ENCODE measurements around the gene ABHD5. TPM values are rescaled to one million over a fixed set of nuclear protein-coding genes. Genes with fewer than 3 reads are reported as not detected.

The ABHD5 gene
- total RNA-seq, 4 donors from 2014 or later, result 18.6 to 43.7 (median 33.7) TPM

- Histone ChIP-seq H3K9me3 (no peaks in the 10 kb centered on the region), H3K4me3 (no peak overlapping the region), H3K27me3 (no peaks in the 10 kb centered on the region), H3K4me1 (peaks cover 16 to 17% of the 10 kb centered on the region in 2 donors), H3K36me3 (no peaks in the 10 kb centered on the region), H3K27ac (no peak overlapping the region)
- in situ Hi-C loops (cut with MboI; ENCODE audit: low sequenced_read_pairs in 4 of 4) (loop anchor here in 2 of 4 donors (5.0 kb wide), 1 partner anchor 65 kb away; the partner anchor contains the start of gene ANO10 (in 2 of the 2)), intact Hi-C loops (cut with DNase I; ENCODE audit: low total_unique reads) (no loop called here)
- ATAC-seq (no peak), DNase-seq (no peak)
- TF ChIP-seq CTCF (IDR thresholded peaks at IDR 0.05 in 4 of 5, conservative IDR thresholded peaks at IDR 0.05 in 1 of 5) (no peak), POLR2A (IDR thresholded peaks at IDR 0.05) (no peak)
Observed at GRCh38 chr3:43687499-43687811, 3.3 kb upstream of the ABHD5 start.

- H3K27ac ChIP-seq, result no peak overlapping the region
- no peaks in the 10 kb centered on the region for H3K36me3 ChIP-seq
- TF ChIP-seq CTCF (IDR thresholded peaks at IDR 0.05 in 4 of 5, conservative IDR thresholded peaks at IDR 0.05 in 1 of 5) (no peak), POLR2A (IDR thresholded peaks at IDR 0.05) (no peak)
- no peak overlapping the region for H3K4me3 ChIP-seq
- peaks cover 20 to 24% of the 10 kb centered on the region in 2 donors for H3K4me1 ChIP-seq
- DNase-seq (no peak), ATAC-seq (no peak)
- in situ Hi-C loops (cut with MboI; ENCODE audit: low sequenced_read_pairs in 4 of 4), result loop anchor here in 2 of 4 donors (5.0 kb wide), 1 partner anchor 66 kb away; the partner anchor contains the start of gene ANO10 (in 2 of the 2)
- no peaks in the 10 kb centered on the region for H3K27me3 ChIP-seq
- H3K9me3 ChIP-seq, result no peaks in the 10 kb centered on the region
- intact Hi-C loops (cut with DNase I; ENCODE audit: low total_unique reads), result no loop called here
Observed at GRCh38 chr3:43688245-43688650, 2.5 kb upstream of the ABHD5 start.

- Histone ChIP-seq H3K27ac (no peak overlapping the region), H3K27me3 (no peaks in the 10 kb centered on the region), H3K4me3 (no peak overlapping the region), H3K36me3 (no peaks in the 10 kb centered on the region), H3K4me1 (peaks cover 20 to 28% of the 10 kb centered on the region in 2 donors), H3K9me3 (no peaks in the 10 kb centered on the region)
- in situ Hi-C loops (cut with MboI; ENCODE audit: low sequenced_read_pairs in 4 of 4) (loop anchor here in 2 of 4 donors (5.0 kb wide), 1 partner anchor 67 kb away; the partner anchor contains the start of gene ANO10 (in 2 of the 2)), intact Hi-C loops (cut with DNase I; ENCODE audit: low total_unique reads) (no loop called here)
- DNase-seq (no peak), ATAC-seq (no peak)
- no peak for TF ChIP-seq POLR2A (IDR thresholded peaks at IDR 0.05)
- TF ChIP-seq CTCF (IDR thresholded peaks at IDR 0.05 in 4 of 5, conservative IDR thresholded peaks at IDR 0.05 in 1 of 5), result no peak
Observed at GRCh38 chr3:43689166-43689565, 1.6 kb upstream of the ABHD5 start.

GRCh38 chr3:43689766-43690399 lies 855 bp upstream of the ABHD5 start:
- ATAC-seq (no peak), DNase-seq (no peak)
- H3K36me3 ChIP-seq, result no peaks in the 10 kb centered on the region
- in situ Hi-C loops (cut with MboI; ENCODE audit: low sequenced_read_pairs in 4 of 4) (loop anchor here in 2 of 4 donors (5.0 kb wide), 1 partner anchor 68 kb away; the partner anchor contains the start of gene ANO10 (in 2 of the 2)), intact Hi-C loops (cut with DNase I; ENCODE audit: low total_unique reads) (loop anchor here (1.0 to 10.0 kb wide), 5 partner anchors 19 to 1105 kb away; partner anchors contain the start of genes ANO10, SEC22C and SNRK)
- H3K27me3 ChIP-seq, result no peaks in the 10 kb centered on the region
- peak overlapping the region; percentile 66 to 93 (median 76) for H3K4me3 ChIP-seq
- H3K4me1 ChIP-seq, result peaks cover 20 to 28% of the 10 kb centered on the region in 2 donors
- TF ChIP-seq POLR2A (IDR thresholded peaks at IDR 0.05), result no peak
- TF ChIP-seq CTCF (IDR thresholded peaks at IDR 0.05 in 4 of 5, conservative IDR thresholded peaks at IDR 0.05 in 1 of 5), result no peak
- no peaks in the 10 kb centered on the region for H3K9me3 ChIP-seq
- H3K27ac ChIP-seq, result peak overlapping the region in 3 of 4 donors; percentile 82 to 91 (median 89)
